HEK293 (cell line): ENCODE measurements around the gene ARIH2.

Source experiments
- TCF7L2 ChIP-seq: IDR thresholded peaks from 2 replicates; pipeline ENCODE4 v1.6.1; 2011; ENCODE audit warnings: low read depth, mild to moderate bottlenecking, inconsistent platforms, low read length, moderate library complexity, borderline replicate concordance
- YY1 ChIP-seq: fragments of 450-650 bp; formaldehyde crosslinking; IDR thresholded peaks from 2 replicates; pipeline ENCODE4 v1.5.1; 2018; ENCODE audit warnings: missing biosample characterization, missing genetic modification characterization
- ZFP37 ChIP-seq: fragments of 450-650 bp; formaldehyde crosslinking; IDR thresholded peaks from 2 replicates; pipeline ENCODE4 v1.5.1; 2016; ENCODE audit warnings: missing biosample characterization, missing genetic modification characterization
- ZNF133 ChIP-seq: fragments of 450-650 bp; formaldehyde crosslinking; IDR thresholded peaks from 2 replicates; pipeline ENCODE4 v1.5.1; 2016; ENCODE audit warnings: missing biosample characterization, missing genetic modification characterization
- ZNF239 ChIP-seq: fragments of 450-650 bp; formaldehyde crosslinking; IDR thresholded peaks from 2 replicates; pipeline ENCODE4 v1.5.1; 2016; ENCODE audit warnings: missing biosample characterization, missing genetic modification characterization
- ZNF274 ChIP-seq, 2 experiments: fragments of 200-500 bp in 1 of 2; fragments of 450-650 bp in 1 of 2; sonication (Bioruptor generic) in 1 of 2; formaldehyde crosslinking in 1 of 2; IDR thresholded peaks; 2 replicates each; pipeline versions ENCODE4 v1.5.1 to v1.6.1; 2014 to 2016; ENCODE audit warnings: borderline replicate concordance in 1 of 2, inconsistent platforms in 1 of 2, low read length in 1 of 2, missing biosample characterization in 1 of 2, missing genetic modification characterization in 1 of 2
- ZNF324 ChIP-seq: fragments of 450-650 bp; formaldehyde crosslinking; IDR thresholded peaks from 2 replicates; pipeline ENCODE4 v1.5.1; 2016; ENCODE audit warnings: missing biosample characterization, missing genetic modification characterization
- ZNF394 ChIP-seq: fragments of 450-650 bp; formaldehyde crosslinking; IDR thresholded peaks from 2 replicates; pipeline ENCODE4 v1.5.1; 2016; ENCODE audit warnings: missing biosample characterization, missing genetic modification characterization, mild to moderate bottlenecking, moderate library complexity, borderline replicate concordance
- TF ChIP-seq, protein P1 (sequence below): fragments of 450-650 bp; formaldehyde crosslinking; IDR thresholded peaks from 2 replicates; pipeline ENCODE4 v1.5.1; 2016; ENCODE audit warnings: missing biosample characterization, missing genetic modification characterization

DNA sequence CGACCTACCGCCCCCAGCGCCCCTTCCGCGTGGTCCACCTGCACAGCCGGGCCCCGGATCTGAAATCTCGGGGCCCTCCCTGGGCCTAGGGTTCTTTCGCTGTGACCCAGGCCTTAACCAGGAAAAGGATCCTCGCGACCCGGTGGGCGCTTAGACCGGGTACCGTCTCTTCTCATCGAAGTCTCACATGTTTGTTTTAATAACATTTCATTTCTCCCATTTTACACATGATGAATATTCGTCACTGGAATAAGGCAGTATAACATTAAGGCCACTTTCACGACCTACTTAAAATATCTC is 100.0 kb downstream of the ARIH2 start:
- no peak for TF ChIP-seq ZNF274 (IDR thresholded peaks at IDR 0.05; ENCODE audit: low read length)
- TF ChIP-seq ZNF274 (tag by site-specific recombination; IDR thresholded peaks at IDR 0.05; ENCODE audit: borderline replicate concordance), result no peak
- TF ChIP-seq YY1 (tag by site-specific recombination), result no peak
- no peak for TF ChIP-seq ZNF394
- TF ChIP-seq TCF7L2, result no peak
- TF ChIP-seq ZNF239, result no peak
- TF ChIP-seq ZNF324 (tag by site-specific recombination), result no peak
- TF ChIP-seq, protein P1, sequence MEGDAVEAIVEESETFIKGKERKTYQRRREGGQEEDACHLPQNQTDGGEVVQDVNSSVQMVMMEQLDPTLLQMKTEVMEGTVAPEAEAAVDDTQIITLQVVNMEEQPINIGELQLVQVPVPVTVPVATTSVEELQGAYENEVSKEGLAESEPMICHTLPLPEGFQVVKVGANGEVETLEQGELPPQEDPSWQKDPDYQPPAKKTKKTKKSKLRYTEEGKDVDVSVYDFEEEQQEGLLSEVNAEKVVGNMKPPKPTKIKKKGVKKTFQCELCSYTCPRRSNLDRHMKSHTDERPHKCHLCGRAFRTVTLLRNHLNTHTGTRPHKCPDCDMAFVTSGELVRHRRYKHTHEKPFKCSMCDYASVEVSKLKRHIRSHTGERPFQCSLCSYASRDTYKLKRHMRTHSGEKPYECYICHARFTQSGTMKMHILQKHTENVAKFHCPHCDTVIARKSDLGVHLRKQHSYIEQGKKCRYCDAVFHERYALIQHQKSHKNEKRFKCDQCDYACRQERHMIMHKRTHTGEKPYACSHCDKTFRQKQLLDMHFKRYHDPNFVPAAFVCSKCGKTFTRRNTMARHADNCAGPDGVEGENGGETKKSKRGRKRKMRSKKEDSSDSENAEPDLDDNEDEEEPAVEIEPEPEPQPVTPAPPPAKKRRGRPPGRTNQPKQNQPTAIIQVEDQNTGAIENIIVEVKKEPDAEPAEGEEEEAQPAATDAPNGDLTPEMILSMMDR (tag by site-specific recombination), result no peak; the same call in 1 of the 2 replicates
- TF ChIP-seq ZNF133 (tag by site-specific recombination), result no peak
- TF ChIP-seq ZFP37 (tag by site-specific recombination), result no peak
